GM19351 (cell line): ENCODE measurements around the gene JSRP1.

Experiments used
- ATAC-seq: cut with Tn5 transposase; IDR thresholded peaks from one replicate; pipeline ENCODE4 v1.9.1; 2021; ENCODE audit warnings: mild to moderate bottlenecking, moderate library complexity; ENCODE audit not compliant: unreplicated experiment

The JSRP1 gene

GRCh38 chr19:2255982-2256685 is at the start of gene JSRP1:
Gene JSRP1, minus strand, starts transcription at chr19:2256417. Its CDS starts 1,103 bp downstream, at chr19:2255314.
- no peak for ATAC-seq

- ATAC-seq, result no peak
These were observed 49.4 kb upstream of the JSRP1 start for GRCh38 chr19:2305452-2306280.

GRCh38 chr19:2303211-2303798 is 47.1 kb upstream of the JSRP1 start:
- no peak for ATAC-seq

GRCh38 chr19:2302319-2303210 is 46.3 kb upstream of the JSRP1 start:
- no peak for ATAC-seq

GRCh38 chr19:2300533-2300932 is 44.3 kb upstream of the JSRP1 start:
- ATAC-seq, result no peak

GRCh38 chr19:2296141-2296540 is 39.9 kb upstream of the JSRP1 start:
- ATAC-seq, result no peak

- no peak for ATAC-seq
These were observed 38.6 kb upstream of the JSRP1 start for GRCh38 chr19:2294687-2295335.

GRCh38 chr19:2291185-2291751 is 35.1 kb upstream of the JSRP1 start:
- no peak for ATAC-seq

- no peak for ATAC-seq
These were observed 34.4 kb upstream of the JSRP1 start for GRCh38 chr19:2290441-2291184.

GRCh38 chr19:2289714-2290435 is 33.7 kb upstream of the JSRP1 start:
- no peak for ATAC-seq

- no peak for ATAC-seq
These were observed 32.8 kb upstream of the JSRP1 start for GRCh38 chr19:2288818-2289713.

- no peak for ATAC-seq
These were observed 32.2 kb upstream of the JSRP1 start for GRCh38 chr19:2288338-2288817.

GRCh38 chr19:2287585-2288337 is 31.5 kb upstream of the JSRP1 start:
- ATAC-seq, result no peak

GRCh38 chr19:2286402-2287140 is 30.4 kb upstream of the JSRP1 start:
- no peak for ATAC-seq

- ATAC-seq, result no peak
These were observed 27.8 kb upstream of the JSRP1 start for GRCh38 chr19:2283835-2284507.

GRCh38 chr19:2282862-2283237 is 26.6 kb upstream of the JSRP1 start:
- no peak for ATAC-seq
